Nephron progenitor cell (in vitro differentiated cells): ENCODE measurements around the gene NNMT.

ENCODE experiments used
- DNase-seq: peaks from one replicate; pipeline ENCODE4 v3.0.0; 2021
- H3K27ac Mint-ChIP-seq: 2 replicates; pipeline ENCODE4 v1.8.0; 2021; ENCODE audit warnings: mild to moderate bottlenecking, moderate library complexity, mixed read lengths
- H3K27me3 Mint-ChIP-seq: 2 replicates; pipeline ENCODE4 v1.8.0; 2021; ENCODE audit warnings: mild to moderate bottlenecking, low read depth, mixed read lengths; ENCODE audit not compliant: poor library complexity
- H3K36me3 Mint-ChIP-seq: 2 replicates; pipeline ENCODE4 v1.8.0; 2021; ENCODE audit warnings: low read depth, mixed read lengths
- H3K4me1 Mint-ChIP-seq: 2 replicates; pipeline ENCODE4 v1.8.0; 2021; ENCODE audit warnings: mixed read lengths
- H3K4me3 Mint-ChIP-seq: 2 replicates; pipeline ENCODE4 v1.8.0; 2021; ENCODE audit warnings: mild to moderate bottlenecking, moderate library complexity, mixed read lengths
- H3K9me3 Mint-ChIP-seq: 2 replicates; pipeline ENCODE4 v1.8.0; 2021; ENCODE audit warnings: mild to moderate bottlenecking, moderate library complexity, mixed read lengths
- TF ChIP-seq, protein P1 (sequence below): fragments of 200-600 bp; sonication (generic); IDR thresholded peaks from 2 replicates; pipeline ENCODE4 v1.5.0; 2021; ENCODE audit warnings: antibody characterized with exemption

The NNMT gene

DNA sequence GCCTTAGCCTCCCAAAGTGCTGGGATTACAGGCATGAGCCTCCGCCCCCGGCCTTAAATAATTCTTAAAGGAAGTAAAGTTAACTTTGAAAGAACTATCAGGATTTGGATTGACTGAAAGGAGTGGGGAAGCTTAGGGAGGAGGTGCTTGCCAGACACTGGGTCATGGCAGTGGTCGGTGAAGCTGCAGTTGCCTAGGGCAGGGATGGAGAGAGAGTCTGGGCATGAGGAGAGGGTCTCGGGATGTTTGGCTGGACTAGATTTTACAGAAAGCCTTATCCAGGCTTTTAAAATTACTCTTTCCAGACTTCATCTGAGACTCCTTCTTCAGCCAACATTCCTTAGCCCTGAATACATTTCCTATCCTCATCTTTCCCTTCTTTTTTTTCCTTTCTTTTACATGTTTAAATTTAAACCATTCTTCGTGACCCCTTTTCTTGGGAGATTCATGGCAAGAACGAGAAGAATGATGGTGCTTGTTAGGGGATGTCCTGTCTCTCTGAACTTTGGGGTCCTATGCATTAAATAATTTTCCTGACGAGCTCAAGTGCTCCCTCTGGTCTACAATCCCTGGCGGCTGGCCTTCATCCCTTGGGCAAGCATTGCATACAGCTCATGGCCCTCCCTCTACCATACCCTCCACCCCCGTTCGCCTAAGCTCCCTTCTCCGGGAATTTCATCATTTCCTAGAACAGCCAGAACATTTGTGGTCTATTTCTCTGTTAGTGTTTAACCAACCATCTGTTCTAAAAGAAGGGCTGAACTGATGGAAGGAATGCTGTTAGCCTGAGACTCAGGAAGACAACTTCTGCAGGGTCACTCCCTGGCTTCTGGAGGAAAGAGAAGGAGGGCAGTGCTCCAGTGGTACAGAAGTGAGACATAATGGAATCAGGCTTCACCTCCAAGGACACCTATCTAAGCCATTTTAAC is at the start of gene NNMT:
Gene NNMT, plus strand, starts transcription at position 724 of the 929 bp plus-strand sequence. Its CDS starts 158 bp downstream, at position 882.
- no peak within 1 kb of the TSS for H3K4me3 Mint-ChIP-seq
- no peak for DNase-seq
- H3K27me3 Mint-ChIP-seq, result no peaks in the 10 kb centered on the region
- TF ChIP-seq, protein P1, sequence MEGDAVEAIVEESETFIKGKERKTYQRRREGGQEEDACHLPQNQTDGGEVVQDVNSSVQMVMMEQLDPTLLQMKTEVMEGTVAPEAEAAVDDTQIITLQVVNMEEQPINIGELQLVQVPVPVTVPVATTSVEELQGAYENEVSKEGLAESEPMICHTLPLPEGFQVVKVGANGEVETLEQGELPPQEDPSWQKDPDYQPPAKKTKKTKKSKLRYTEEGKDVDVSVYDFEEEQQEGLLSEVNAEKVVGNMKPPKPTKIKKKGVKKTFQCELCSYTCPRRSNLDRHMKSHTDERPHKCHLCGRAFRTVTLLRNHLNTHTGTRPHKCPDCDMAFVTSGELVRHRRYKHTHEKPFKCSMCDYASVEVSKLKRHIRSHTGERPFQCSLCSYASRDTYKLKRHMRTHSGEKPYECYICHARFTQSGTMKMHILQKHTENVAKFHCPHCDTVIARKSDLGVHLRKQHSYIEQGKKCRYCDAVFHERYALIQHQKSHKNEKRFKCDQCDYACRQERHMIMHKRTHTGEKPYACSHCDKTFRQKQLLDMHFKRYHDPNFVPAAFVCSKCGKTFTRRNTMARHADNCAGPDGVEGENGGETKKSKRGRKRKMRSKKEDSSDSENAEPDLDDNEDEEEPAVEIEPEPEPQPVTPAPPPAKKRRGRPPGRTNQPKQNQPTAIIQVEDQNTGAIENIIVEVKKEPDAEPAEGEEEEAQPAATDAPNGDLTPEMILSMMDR, result no peak
- no peak within 1 kb of the TSS for H3K27ac Mint-ChIP-seq
- H3K4me1 Mint-ChIP-seq, result peaks cover 12% of the 10 kb centered on the region
- H3K36me3 Mint-ChIP-seq, result peaks cover 21% of the 10 kb centered on the region
- H3K9me3 Mint-ChIP-seq, result peaks cover 41% of the 10 kb centered on the region

GRCh38 chr11:114247070-114247789 is 49.0 kb upstream of the NNMT start:
- no peak overlapping the region for H3K27ac Mint-ChIP-seq
- TF ChIP-seq, protein P1, result no peak
- H3K36me3 Mint-ChIP-seq, result peaks cover 35% of the 10 kb centered on the region
- peaks cover 76% of the 10 kb centered on the region for H3K4me1 Mint-ChIP-seq
- H3K4me3 Mint-ChIP-seq, result no peak overlapping the region
- DNase-seq, result no peak
- no peaks in the 10 kb centered on the region for H3K9me3 Mint-ChIP-seq
- peaks cover 3% of the 10 kb centered on the region for H3K27me3 Mint-ChIP-seq

DNA sequence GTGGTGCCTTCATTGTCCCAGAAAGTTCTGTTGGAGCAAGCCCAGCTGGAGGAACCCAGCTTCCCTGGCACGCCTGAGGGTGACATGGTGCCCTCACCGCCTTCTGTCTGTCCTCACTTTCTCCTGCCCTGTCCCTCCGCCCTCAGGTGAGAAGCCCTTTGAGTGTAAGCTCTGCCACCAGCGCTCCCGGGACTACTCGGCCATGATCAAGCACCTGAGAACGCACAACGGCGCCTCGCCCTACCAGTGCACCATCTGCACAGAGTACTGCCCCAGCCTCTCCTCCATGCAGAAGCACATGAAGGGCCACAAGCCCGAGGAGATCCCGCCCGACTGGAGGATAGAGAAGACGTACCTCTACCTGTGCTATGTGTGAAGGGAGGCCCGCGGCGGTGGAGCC is 46.0 kb upstream of the NNMT start:
- peaks cover 35% of the 10 kb centered on the region for H3K36me3 Mint-ChIP-seq
- no peaks in the 10 kb centered on the region for H3K9me3 Mint-ChIP-seq
- H3K4me1 Mint-ChIP-seq, result peaks cover 83% of the 10 kb centered on the region
- TF ChIP-seq, protein P1, result no peak
- DNase-seq, result no peak
- peaks cover 3% of the 10 kb centered on the region for H3K27me3 Mint-ChIP-seq
- no peak overlapping the region for H3K4me3 Mint-ChIP-seq
- peak overlapping the region; percentile 94 for H3K27ac Mint-ChIP-seq

DNA sequence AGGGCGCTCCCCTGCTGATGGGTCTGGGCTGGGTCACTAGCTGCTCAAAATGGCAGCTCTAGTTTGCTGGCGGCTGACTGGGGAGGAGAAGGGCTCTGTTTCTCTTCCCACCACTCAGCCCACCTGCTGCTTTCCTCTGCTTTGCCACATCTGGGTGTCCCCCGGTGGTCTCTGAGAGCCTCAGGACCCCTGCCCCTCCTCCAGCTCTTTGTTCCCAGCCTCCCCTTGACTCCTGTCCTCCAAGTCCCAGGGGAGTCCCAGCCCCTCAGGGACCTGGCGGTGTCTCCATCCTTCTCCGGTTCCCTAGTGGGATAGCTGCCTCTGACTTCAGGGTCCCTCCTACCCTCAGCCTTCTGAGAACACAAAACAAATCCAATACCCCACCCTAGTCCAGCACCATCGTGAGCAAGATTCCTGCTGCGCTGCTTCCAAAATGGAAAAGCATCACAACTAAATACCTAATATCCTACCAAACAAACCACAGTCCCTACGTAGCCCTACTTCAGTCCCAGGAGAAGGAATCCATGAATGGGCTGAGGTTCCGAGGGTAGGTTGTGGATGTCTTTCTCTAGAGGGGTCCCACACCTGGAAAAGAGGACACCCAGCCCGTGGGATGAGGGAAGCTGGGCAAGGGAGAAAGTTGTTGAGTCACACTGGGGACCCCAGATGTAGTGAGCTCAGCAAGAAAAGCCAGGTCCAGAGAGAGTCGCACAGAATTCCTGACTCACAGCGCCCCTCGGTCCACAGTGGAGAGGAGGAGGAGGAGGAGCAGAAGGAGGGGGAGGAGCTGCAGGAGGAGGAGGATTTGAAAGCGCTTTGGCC is 45.0 kb upstream of the NNMT start:
- Mint-ChIP-seq H3K27ac (peak overlapping the region; percentile 86), H3K27me3 (peaks cover 3% of the 10 kb centered on the region), H3K4me3 (peak overlapping the region; percentile 43), H3K36me3 (peaks cover 35% of the 10 kb centered on the region), H3K4me1 (peaks cover 85% of the 10 kb centered on the region), H3K9me3 (no peaks in the 10 kb centered on the region)
- TF ChIP-seq, protein P1, result no peak
- DNase-seq, result no peak

GRCh38 chr11:114251815-114252337 is 44.3 kb upstream of the NNMT start:
- Mint-ChIP-seq H3K9me3 (no peaks in the 10 kb centered on the region), H3K27me3 (peaks cover 3% of the 10 kb centered on the region), H3K4me1 (peaks cover 86% of the 10 kb centered on the region), H3K27ac (peak overlapping the region; percentile 86), H3K4me3 (peak overlapping the region; percentile 43), H3K36me3 (peaks cover 28% of the 10 kb centered on the region)
- TF ChIP-seq, protein P1, result peak; percentile 12
- peak; percentile 42 for DNase-seq
